G401.6 (cell line): Measurements from ENCODE around the gene SUPT3H.

Experiments used
- FAIRE-seq: peaks from 2 replicates; lab custom pipeline; 2012; peaks lifted over from hg19 to GRCh38; lab: Jason Lieb, UNC

Gene SUPT3H

DNA sequence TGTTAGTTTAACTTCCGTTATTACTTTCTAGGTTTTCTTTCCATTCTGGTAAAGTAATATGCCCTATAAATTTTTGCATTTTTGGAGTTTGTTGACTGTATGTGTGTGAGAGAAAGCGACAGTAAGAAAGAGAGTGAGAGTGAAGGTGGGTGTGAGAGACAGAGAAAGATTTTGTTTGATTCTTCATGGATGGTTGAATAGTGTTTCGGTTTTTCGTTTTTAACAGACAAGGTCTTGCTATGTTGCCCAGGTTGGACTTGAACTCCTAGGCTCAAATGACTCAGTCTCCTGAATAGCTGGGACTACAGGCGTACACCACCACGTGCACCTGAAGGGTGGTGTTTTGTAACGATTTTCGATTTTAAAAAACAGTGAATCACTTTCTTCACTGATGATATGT is 378.7 kb downstream of the SUPT3H start:
- no peak for FAIRE-seq

DNA sequence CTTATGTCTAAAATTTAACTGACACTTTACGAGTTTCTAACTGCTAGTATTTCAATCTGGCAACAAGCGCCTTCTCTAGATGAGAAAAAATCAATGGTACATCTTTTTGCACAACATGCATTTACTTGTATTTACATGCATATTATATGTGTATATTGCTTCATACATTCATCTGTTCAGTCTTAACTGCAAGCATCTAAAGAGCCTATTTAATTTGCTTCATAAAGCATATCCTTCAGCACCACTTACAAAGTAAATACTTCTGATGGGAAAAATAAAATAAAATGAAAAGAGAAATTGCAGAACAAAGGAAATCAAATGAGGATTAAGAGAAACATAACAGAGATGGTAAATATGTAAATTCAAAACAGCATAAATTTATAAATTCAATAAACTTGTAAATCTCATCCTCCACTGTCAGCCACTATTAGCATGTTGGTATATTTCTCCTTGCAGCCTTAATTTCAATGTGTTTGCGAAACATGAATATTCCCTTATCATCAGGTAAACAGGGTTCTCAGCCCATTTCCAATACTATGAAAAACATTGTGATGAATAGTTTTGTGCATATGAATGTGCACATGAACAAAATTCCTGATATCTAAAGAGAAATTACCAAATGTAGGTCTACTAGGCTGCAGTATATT is 382.1 kb downstream of the SUPT3H start:
- no peak for FAIRE-seq

DNA sequence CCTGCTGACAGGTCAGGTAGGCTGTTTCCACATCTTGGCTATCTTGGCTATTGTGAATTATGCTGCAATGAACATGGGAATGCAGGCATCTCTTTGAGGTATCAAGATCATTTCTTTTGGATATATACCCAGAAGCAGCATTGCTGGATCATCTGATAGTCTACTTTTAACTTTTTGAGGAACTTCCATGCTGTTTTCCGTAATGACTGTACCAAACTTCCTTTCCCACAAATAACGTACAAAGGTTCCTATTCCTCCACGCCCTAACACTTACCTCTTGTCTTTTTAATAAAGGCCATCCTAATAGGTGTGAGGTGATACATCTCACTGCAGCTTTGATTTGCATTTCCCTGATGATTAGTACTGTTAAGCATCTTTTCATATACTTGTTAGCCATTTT is 388.3 kb downstream of the SUPT3H start:
- no peak for FAIRE-seq

DNA sequence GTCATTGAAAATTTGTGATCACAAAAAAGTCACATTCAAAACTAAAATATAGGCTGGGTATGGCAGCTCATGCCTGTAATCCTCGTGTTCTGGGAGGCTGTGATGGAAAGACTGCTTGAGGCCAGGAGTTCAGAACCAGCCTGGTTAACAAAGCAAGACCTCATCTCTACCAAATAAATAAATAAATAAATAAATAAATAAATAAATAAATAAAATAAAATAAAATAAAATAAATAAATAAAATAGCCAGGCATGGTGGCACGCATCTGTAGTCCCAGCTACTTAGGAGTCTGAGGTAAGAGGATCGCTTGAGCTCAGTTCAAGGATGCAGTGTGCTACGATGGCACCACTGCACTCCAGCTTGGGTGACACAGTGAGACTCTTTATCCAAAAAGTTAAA is 392.7 kb downstream of the SUPT3H start:
- FAIRE-seq: no peak

DNA sequence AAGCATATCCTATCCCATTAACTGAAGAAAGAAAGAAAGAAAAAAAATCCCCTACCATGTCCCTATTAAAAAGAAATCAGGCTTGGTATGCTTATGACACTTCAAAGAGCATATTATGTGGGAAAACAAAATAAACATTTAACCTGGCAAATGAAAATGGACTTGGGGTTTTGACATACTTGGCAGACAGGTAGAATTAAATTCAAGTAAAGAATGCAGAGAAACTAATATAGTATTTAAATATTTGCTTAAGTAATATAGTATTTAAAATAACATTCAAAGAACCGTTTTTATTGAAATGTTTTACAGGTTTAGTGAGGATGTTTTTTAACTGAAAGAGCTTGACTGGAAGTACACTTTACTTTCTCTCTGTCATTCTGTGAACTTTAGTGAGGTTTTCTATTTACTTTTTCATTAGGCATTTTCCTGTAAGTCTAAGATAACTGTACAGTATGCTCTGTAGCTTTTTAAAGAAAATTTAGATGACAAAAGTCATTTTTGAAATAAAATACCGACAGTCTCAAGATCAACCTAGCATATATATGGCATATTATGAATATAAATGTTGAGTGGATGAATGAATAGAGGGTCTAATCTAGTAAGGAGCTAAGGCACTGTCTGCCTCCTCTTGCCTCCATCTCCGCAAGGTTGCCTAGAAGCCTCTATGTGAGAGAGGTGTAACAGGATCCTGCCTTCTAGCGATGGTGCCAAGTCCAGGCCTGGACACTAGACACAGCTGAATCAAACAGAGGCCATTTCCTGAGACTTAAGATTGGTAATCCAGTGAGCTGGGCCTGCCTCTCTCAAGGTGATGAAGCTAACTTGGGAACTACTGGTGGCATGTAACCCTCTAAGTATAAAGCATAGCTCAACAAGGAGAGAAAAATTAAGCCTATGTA is 394.0 kb downstream of the SUPT3H start:
- FAIRE-seq: no peak

DNA sequence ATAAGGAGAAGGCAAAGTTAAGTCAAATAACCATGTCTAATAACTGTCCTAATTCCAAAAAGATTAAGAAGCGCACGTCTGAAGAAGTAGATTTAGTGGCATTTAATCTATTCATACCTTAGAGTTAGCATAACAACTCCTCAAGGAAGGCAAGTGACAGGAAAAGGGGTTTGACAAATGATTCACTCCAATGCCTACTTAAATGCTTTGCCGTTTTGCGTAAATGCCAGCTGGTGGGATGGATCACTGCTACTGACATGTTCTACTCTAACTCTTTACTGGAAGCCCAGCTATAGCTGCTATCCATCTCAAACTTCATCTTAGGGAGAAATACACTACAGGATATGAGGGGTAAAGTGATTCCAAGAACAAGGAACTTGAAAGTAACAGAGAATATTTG is 396.9 kb downstream of the SUPT3H start:
- FAIRE-seq: no peak

DNA sequence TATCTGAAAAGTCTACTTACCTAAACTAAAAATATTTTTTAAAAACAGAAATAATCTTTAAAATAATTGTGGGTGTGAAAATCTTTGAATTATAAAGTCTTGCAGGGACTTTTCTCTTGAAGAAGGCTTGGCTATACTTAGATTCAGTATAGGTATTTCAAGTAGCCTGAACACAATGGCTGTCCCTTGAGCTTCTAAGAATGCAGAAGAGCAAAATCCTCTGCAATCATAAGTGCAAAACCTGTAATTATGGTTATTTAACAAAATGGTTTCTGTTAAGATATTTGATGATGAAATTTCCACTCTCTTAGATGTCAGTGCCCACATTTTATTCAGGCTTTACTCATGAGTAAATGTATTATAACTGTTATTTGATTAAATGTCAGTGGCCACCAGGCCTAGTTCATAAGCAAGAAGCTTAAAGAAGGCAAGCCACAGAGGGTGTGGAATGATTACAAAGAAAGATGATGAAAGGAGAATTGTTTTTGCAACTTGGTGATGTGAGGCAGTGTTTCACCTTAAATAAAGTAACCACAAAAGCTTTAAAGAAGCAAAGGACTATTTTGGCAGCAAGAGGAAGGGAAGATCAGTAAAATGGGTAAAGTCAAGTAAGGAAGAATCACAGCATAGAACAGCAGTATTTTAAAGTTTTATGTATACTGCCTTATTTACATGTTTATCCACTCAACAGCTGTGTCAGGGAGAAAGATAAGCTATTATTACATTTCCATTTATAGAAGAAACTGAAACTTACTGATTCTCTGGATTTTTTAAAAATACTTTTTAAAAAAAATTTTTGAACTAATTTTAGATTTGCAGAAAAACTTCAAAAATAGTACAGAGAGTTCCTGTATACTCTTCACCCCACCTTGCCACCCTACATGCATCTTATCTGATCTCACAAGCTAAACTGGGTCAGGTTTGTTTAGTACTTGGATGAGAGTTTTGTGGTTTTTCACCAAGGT is 400.8 kb downstream of the SUPT3H start:
- FAIRE-seq: no peak

DNA sequence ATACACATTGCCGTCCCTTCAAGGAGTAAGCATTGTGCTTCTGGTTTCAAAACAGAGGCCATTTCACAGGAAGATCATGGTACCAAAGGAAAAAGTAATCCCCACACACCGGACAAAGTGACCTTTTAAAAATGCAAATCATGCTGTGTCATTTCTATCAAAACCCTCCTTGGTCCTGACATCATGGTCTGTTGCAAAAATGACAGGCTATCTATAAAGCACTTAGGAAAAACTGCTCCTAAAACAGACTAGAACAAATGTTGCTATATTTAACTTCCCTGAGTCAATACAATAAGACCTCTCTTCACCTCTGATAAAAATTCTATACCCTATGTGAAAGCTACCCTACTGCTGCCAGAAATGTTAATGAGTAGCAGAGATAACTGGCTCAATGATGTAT is 403.2 kb downstream of the SUPT3H start:
- no peak for FAIRE-seq

DNA sequence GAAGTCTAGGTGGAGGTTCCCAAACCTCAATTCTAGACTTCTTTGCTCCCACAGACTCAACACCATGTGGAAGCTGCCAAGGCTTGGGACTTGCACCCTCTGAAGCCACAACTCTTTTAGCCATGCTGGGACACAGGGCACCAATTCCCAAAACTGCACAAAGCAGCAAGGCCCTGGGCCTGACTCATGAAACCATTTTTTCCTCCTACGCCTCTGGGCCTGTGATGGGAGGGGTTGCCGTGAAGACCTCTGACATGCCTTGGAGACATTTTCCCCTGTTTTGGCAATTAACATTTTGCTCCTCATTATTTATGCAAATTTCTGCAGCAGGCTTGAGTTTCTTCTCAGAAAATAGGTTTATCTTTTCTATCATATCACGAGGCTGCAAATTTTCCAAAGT is 405.0 kb downstream of the SUPT3H start:
- FAIRE-seq: no peak

DNA sequence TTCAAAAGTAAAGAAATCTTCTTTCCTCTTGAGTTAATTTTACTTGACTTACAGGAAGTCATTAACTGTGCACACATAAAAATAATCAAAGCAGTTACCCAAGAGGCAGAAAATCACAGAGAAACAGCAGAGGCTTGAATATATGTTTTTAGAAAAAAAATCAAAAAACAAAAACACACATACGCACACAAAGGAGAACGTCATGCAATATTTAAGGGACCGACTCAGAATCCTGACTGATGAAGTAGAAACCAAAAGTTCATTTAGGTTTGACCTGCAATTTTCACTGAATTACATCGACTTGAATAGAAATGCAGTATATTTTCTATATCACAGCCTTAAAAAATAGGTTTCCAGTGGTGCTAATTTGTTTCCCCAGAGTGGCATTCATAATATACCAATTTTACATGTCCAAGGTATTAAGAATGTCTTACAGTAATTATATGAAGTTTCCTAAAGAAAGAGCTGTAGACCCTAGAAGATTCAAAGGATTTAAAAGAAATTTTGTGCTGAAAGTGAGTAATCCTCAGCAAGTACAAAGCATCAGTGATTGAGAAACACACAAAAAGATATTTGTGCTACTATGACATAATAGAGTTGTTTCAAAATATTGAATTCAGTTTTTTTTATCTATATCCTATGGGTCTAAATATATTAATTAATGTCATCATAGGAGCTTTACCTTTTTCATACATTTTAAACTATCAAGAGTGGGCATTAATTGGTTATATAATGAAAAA is 408.1 kb downstream of the SUPT3H start:
- no peak for FAIRE-seq

DNA sequence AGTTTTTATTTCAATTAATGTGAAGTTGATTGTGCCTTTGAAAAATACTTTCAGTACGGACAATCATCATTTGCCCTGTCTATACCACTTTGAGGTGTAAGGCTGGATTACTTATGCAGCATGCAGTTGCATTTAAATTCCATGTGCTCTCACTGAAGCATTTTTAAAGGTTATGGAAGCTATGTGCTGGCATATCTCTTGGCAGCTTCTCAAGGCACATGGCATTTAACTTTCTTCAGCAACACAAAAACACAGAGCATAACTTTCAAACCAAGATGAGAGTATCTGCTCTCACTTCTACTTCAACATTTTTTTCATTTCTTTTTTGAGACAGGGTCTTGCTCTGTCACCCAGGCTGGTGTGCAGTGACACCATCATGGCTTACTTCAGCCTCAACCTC is 410.3 kb downstream of the SUPT3H start:
- no peak for FAIRE-seq

DNA sequence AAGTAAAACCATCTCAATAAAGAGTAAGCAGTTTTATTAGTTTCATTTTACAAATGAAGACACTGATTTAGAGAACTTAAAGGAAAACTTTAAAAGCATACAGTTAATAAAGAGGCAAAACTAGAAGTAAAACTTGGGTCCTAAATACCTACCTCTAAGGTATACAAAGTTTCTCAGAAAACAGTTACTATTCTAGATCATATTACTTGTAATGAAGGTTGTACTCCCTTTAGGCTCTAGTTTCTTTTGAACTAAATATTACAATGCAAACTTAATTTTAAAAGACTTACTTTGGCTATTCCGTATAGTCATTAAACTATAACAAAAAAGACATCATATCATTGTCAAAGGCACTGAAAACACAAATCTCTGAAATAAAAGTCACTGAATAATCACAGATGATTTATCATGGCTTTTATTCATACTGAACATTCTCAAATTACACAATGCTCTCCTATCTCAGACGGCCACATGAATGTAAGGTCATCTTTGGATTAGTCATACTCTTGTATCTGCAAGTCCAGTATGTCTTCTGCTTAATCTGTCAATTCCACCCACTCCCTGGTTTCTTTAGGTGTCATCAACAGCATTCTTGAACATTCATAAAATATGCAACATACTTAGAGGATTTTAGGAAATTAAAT is 411.2 kb downstream of the SUPT3H start:
- FAIRE-seq: no peak

DNA sequence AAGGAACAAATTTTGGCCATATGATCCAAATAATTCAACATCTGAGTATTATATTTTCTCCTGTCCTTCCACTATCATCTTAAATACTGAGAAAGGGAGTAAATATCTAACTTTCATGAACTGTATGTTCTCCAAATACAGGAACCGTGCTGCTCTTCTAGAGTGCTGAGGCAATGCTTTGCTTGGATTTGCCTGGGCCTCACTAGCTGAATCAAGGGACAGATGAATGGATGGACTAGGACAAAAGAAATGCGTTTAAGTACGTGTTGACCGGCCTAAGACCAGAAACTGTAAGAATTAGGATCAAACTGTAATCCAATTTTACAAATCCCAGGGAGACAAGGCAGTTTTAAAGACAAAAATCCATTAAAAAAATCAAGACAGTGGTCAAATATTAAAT is 412.0 kb downstream of the SUPT3H start:
- FAIRE-seq: no peak

DNA sequence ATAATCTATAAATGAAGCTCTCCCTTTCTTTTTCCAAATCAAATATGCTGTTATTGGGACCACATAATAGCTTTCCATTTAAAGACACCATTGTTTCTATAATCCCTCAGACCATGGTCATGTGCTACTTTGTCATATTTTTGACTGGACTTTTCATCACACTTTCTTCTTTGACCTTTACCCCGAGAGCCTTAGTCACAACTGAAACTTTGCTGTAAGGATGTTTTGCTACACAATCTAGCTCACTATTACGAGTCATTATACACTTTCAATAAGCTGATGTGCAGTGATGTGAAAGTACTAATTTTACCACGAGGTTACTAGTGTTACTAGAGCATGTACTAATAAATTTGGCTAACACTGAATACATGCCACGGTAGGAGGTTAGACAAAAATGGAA is 416.8 kb downstream of the SUPT3H start:
- FAIRE-seq: no peak

DNA sequence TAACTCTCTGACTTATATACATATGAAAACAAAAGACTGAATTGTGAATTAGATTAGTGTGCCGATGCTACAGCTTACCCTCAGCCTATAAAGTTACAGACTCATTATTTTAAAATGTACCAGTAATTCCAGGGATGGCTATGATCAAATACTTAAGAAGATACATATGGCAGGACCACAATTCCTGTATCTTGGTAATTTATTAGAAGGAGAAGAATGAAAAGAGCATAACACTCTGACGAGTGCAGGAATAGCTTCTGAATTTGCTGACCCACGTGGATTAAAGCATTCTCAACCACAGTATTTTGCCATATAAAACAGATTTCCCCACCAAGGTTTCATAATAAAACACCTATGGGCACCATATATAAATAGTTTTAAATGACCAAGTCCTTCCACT is 418.1 kb downstream of the SUPT3H start:
- FAIRE-seq: no peak

DNA sequence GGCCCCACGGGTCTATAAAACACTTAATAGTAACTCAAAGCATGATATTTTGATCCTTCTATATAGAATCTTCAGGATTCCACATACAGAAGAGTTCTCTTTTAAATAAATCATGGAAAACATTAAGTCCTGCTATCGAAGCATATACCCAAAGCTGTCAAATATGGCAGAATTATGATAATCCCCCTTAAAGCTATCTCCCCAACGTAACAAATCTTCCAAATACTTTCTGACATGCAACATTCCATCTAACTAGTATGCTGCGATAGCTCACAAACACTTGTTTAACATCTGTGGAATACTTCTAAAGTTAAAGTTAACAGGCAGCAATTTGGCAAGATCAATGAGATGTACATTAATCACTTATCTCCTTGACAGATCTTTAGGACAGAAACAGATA is 420.6 kb downstream of the SUPT3H start:
- no peak for FAIRE-seq

DNA sequence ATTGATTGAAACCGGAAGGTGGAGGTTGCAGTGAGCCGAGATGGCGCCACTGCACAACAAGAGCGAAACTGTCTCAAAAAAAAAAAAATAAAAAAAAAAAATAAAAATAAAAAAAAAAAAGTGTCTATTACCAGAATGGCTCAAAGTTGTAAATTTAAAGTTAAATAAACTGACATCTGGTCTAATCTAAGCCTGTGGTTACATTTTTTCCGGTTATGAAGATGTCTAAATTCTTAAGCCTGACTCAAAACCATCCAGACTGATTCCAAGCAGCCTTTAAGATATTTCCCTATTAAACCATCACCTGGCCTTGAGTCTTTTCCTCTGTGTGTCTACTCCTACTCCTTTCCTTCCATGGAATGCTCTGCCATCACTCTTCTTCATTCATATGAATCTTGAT is 421.3 kb downstream of the SUPT3H start:
- no peak for FAIRE-seq

DNA sequence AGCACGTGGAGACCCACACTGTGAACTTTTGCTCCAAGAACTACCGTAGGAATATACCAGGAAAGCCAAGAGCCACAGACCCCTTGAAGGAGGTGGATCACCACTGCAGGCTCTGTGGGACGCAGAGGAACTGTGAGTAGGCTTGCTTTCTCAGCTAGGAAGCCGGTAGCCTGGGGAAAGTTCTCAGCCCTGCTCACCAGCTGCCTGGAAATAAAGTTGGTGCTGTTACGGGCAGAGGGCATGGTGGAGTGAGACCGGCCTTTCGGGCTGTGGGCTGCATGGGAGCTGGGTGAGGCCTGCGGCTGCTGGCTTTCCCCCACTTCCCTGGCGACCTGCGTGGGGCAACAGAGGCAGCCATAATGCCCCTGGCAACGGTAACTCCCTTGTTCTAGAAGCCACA is 422.6 kb downstream of the SUPT3H start:
- no peak for FAIRE-seq

DNA sequence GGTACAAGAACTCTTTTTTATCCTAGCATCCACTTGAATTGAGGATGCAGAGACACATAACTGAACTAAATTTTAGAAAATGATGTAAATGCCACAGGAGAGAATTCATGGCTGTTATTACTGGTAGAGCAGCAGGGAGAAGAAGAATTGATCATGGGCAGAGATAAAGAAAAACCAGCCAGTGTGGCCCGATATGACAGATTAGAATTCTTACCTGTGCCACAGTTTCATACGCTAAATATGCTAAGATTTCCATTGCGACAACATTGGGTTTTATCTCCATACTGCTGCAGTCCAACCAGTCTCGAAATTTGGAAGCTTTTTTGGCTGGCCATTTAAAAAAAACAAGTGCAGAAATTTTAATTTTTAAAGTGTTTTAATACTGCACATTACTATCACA is 423.5 kb downstream of the SUPT3H start:
- no peak for FAIRE-seq

DNA sequence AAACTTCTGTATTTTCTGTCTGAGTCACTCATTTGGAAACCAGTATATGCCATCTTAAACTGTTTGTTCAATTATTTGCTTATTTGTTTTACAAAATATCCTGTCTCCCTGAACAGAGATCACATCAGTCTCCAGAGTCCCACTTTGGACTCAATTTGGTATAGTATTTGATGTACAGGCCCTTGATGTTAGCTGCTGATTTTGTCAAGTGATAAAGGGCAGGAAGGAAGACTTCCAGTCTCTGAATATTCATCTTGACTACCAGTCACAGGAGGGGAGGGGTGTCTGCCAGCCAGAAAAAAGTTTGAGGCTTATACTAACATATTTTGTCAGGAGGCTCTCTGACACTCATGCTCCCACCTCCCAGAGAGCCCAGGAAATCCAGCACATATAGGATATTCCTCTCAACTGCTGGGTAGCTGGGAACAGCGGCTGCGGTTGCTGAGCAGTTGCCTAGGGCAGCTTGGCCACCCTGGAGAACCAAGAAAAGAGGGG is 426.4 kb downstream of the SUPT3H start:
- no peak for FAIRE-seq

DNA sequence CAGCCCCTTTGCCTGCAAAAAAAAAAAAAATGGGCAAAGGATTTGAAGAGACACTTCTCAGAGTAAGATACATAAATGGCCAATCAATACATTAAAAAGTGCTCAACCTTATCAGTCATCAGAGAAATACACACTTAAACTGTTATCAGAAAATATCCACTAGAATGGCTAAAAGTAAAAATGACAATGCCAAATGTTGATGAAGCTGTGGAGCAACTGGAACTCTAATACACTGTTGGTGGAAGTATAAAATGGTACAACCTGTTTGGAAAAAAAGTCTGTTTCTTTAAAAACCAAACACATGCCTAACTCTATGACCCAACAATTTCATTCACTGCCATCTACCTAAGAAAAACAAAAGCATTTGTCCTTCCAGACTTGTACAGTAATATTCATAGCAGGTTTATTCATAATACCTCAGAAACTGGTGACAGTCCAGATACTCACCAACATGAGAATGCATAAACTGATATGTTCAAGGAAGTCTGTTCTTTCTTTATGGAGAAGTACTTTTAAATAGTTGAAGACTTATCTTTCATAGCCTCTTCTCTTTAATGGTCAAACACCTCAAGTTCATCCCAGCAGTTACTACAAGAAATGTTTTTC is 428.0 kb downstream of the SUPT3H start:
- no peak for FAIRE-seq
